CD4-positive, alpha-beta T cell treated with Interleukin-6 at 100 ng/mL for 8 hours (primary cell): ENCODE results near the gene BCAS3.

ENCODE experiments used
- DNase-seq: peaks from one replicate; pipeline ENCODE4 v3.0.0-alpha.2; 2020; ENCODE audit warnings: mixed read lengths, low spot score

The BCAS3 gene

DNA sequence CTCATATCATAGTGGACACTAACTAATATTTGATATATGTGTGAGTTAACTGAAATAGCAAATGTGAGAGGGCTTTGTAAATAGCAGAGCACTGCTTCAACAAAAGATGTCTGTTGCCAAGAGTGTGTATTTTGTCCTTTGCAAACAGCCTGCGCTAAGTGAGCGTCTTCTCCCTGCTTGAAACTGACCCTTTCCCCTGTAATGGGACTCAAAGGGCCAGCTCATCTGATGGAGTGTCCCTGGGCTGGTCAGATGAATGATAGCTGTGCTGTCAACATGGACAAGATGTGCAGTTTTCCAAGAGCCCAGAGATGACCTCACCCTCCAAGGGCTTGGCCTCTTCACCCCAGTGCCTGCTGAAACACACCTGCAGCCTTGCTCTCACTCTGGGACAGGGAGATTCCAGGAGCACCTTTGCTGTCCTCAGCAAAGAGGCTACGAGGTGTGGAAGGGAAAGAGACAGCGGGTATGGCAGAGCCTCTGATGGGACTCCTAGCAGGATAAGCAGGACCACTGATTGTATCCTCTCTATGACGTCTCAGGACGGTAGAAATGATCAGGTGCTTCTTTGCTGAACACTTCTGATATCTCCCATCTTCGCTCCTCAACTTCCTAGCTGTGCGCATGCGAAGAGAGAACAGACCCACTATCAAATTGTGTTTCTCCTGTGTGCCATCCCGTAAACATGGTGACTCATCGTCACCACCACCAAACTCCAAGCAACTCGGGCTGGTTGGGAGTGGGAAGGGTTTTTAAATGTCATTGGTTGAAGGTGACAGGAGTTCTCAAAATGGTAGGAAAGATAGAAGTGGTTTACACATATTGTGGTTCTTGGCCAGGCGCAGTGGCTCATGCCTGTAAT, 686.2 kb downstream of the BCAS3 start:
- no peak for DNase-seq

DNA sequence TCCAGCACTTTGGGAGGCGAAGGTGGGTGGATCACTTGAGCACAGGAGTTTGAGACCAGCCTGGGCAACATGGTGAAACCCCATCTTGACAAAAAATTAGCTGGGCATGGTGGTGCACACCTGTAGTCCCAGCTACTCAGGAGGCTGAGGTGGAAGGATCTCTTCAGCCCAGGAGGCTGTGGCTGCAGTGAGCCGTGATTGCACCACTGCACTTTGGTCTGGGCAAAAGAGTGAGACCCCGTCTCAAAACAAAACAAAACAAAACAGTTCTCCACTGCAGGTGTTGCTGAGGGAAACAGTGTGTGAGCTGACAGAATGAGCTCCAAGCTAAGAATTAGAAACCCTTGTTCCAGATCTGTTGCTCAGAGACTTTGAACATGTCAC, 686.8 kb downstream of the BCAS3 start:
- no peak for DNase-seq

DNA sequence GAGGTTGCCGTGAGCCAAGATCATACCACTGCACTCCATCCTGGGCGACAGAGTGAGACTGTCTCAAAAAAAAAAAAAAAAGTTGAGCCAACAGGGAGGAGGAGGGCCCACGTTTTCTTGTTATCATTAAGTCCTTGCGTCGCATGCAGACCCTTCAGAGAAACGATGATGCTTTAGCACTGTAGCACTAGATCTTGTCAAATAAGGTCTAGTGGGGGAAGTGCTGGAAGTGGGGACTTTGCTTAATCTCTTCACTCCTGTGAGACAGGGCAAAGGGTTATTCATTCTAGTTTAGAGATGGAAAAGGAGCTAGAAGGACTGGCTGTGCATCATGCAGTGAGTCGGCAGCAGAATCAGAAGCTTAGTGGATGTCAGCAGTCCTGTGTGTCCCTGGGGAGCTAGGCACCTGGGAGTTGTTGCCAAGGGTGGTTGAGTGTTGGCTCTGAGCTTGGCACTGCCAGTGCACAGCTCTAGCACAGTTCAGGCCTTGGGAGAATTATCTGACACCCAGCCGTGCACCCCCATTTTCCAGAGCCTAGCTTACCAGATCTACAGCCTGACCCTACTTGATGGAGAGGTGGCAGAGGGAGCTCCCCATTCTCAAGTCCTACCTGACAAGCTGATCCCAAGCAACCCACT, 688.5 kb downstream of the BCAS3 start:
- DNase-seq, result no peak

DNA sequence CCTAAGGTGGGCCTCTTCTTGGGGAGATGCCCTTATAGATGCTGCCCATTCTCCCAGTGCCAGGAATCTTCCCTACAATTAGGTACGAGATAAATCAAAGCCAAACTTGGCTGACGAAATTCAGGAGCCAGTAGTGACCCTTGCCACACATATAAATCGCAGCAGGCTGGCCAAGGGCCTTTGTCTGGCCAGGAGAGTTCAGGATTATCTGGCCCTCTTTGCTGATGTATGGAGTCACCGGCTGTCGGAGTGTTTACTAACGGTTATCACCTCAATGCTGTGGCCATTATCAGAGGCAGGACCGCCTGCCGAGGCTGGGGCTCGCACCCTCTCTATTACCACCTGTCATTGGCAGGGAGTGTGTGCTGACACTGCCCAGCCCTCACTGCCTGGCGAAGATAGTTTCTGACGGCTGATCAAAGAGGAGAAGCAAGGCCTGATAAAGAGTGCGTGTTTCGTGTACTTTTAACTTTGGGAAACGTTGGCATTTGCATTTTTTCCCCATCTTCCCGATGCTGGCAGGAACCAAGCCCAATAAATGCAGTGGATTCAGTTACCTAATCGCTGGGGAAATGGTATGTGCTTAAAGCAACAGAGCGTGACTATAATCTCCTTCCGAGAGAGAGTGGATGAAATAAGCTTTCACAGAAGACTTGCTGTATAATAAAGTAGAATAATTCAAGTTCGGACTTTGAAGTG, 689.2 kb downstream of the BCAS3 start:
- DNase-seq, result no peak

DNA sequence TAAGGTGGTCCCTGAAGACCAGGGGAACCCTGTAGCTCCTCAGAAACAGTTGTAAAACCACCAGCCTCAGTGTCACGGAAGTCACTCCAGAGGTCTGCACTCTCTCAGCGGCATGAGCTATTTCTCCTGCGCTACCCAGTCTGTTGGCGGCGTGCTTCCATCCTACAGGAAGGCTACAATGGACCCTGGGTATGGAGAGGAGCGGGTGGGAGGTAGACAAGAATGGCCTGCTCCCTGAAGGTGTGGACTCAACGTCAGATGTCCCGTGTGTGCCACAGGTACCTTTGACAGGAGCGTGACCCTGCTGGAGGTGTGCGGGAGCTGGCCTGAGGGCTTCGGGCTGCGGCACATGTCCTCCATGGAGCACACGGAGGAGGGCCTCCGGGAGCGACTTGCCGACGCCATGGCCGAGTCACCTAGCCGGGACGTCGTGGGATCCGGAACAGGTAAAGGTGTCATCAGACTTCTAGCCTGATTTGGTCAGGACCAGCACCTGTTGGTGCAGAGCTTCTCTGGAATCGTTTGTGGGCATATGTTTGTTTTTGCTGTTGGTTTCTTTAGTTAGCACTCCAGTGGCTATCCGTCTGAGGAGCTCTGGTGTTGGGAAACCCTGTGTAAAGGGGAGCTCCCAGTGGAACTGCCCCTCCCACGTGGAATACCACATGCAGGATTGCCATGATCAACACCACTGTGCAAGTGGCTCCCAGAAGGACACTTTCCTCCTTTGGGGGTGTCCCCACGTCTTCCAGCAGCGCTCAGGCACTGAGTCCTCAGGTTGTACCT, 690.6 kb downstream of the BCAS3 start:
- no peak for DNase-seq

DNA sequence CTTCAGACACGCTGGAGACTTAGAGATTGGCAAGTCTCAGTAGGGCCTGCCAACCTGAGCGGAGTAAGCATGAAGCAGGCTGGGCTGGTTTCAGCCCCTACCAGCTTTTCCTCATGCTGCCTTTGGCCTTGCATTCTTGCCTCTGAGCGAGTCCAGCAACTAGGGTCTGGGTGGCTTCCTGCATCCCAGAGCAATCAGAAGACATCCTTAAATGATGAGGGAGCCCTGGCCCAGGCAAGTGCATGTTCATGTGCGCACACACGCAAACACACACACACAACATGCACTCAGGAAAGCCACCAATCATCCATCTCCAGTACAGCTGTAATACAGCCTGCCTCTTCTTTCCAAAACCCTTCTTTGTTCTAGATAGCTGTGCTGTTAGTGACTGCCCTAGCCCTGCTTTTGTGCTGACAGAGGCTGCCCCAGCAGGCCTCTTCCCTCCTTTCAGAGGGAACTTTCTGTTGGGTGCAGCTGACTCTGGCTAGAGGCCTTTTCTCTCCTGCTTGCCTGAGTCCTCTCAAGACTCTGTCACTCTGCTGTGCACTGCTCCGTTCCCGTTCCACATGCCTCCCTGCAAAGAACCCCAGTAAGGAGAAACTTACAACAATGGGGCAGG, 691.3 kb downstream of the BCAS3 start:
- no peak for DNase-seq

DNA sequence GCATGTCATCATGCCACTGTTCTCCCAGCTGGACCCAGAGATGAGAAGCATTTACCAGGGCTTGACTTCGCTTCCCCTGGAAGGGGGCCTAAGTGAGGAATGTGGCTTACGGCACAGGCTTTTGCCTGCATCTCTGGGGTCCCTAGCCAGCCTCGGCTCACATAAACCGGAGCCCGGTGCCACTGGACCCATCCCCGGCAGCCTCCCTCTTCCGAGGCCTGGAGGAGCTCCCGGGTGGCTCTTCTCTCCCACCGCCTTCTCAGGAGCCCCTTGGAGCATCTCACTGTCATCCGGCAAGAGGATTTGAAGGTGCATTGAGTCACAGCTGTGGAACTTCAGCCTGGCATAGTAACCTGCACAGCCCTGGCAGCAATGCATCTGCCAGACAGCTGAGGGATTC, 692.1 kb downstream of the BCAS3 start:
- DNase-seq, result no peak

DNA sequence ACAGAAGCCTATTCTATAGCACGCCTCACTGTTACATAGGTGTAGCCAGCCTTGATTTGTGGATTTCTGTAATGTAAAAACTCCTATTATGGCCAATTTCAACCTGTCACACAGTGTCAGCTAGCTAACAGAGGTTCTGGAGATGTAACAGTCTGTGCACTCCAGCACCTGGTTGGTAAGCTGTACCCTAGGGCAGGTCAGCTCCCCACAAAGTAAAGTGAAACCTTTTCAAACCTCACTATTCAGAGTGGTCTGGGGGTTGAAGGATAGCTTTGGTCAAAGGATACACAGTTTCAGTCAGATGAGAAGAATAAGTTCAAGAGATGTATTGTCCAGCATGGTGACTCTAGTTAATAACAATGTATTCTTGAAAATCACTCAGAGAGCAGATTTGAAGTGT, 693.5 kb downstream of the BCAS3 start:
- no peak for DNase-seq

DNA sequence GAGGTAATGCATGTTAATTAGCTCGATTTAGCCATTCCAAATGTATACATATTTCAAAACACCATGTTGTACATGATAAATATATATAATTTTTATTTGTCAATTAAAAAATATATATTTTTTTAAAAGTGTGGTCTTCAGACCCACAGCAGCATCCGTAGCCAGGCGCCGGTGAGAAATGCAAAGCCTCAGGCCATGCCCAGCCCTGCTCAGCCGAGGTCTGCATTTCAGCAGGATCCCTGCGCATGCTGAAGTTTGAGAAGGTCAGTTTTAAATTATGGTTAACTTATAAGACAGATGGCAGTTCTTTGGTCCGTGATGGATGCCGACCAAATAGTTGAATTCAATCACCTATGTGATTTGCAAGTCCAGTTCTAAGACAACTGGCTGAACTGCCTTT, 694.0 kb downstream of the BCAS3 start:
- DNase-seq, result no peak

DNA sequence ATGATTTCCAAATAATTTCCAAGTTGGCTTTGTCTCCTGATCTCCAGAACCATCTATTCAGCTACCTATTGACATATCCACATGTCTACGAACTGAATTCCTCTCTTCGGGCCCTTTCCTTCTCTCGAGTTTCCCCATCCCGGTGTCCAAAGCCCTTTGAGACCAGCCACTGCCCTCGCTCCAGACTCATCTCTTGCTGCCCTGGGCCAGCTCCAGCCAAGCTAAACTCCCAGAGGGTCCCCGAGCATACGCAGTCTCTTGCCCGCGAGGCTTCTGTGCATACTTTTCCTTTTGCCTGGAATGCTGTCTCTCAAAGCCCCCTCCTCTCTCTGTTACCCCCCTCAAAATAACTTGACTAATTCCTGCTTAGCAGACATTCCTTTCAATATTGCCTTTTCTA, 694.8 kb downstream of the BCAS3 start:
- no peak for DNase-seq

DNA sequence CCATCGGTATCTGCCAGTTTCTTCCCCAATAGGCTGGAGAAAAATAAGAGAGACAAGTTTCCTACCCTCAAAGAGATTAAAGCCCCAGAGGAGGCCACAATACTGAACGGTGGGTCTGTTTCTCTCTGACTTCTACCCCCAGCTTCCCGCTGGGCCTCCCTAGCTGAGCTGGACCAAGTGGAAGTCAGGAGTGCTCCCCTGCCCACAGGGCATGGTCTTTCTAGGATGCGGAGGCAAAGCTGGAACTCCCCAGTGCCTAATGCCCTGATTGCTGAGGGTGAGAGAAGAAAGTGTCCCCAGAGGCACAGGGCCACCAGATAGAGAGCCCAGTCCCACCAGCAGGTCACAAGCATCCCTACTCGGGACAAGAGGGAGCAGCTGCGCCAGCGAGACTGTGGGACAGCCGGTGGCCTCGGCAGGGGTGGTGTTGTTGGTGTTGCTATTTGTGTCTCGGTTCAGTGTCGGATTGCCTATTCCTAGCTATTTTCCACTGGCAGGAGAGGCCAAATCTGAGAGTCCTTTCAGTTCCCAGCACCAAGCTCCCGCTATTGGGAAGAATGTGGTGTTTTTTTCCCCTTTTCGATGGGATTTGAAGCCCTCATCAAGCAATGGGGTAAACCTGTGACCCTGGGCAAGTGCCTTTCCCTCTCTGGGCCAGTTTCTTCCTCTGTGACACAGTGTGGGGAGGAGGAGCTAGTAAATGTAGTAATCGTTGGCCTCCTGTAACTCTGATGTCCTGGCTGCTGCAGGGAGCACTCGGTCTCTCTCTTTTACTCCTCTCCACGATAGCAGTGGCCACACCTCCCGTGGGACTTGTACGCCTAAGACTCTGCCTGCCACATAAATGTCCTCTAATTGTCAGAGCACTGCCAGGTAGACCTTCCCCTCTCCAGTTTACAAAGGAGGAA, 699.5 kb downstream of the BCAS3 start:
- no peak for DNase-seq

DNA sequence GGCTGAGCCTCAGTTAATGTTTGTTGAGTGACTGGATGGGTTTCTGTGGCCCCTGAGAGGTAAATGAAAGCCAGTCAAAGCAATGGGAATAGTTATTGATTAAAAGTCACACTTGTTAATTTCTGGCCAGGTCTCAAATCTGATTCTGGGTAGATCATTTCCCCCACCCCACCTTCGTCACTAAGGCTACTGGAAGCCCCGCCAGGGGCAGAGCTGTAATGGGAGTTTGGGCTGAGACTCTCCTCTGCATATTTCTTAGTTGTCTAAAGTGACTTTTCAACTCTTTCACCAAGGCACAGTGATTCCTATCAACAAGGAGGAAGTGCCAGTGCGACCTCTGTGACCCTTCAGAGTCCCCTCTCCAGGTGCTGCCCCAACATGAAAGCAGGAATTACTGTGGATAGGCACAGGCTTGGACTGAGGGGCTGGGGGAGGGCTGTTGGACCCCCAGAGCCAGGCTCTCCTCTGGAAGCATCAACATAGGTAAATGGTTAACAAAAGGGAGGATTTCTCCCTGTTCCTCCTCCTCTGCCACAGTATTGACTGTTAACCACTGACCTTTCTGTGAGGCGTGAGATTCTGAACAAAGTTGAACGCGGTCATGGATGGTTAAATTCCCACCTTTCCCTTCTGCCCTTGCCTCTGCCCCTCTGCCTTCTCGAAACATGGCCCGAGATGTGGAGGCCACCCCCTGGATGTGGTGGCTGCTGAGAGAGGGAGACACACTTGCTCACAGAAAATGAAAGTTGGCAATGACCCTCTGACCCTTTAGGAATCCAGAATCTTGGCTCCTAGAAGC, 701.2 kb downstream of the BCAS3 start:
- no peak for DNase-seq

DNA sequence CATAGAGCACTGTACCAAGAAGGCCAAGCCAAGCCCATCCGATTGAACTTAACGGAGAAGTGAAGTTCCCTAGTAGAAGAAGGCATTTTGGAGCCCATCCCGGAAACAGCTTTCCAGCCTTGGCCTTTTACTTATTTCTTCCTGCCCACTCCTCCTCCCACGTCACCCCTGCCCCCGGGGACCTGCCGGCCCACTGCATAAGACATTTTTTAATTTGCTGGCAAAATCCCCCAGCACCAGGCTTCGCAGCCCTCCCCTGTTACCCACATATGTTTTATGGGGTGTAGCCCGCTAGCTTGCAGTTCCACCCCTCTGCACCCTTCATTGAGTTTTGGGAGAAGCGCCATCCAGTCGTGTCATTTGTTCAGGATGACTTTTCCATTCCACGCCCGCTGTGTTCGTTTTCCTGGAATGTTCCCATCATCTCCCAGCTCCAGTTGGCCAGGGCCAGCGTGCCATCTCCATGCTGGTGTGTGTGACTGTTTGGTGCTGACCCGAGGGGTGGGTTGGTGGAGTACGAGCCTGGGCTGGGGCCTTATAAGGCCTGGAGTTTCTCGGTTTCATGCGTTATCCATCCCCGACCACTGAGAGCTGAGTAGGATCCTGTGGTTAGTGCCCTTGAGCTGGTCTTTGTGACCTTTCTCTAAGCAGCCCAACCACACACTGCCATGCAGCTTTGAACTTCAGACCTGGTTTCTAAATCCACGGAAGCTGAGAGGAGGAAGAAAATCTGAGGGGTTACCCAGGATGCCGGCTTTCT, 702.0 kb downstream of the BCAS3 start:
- no peak for DNase-seq

DNA sequence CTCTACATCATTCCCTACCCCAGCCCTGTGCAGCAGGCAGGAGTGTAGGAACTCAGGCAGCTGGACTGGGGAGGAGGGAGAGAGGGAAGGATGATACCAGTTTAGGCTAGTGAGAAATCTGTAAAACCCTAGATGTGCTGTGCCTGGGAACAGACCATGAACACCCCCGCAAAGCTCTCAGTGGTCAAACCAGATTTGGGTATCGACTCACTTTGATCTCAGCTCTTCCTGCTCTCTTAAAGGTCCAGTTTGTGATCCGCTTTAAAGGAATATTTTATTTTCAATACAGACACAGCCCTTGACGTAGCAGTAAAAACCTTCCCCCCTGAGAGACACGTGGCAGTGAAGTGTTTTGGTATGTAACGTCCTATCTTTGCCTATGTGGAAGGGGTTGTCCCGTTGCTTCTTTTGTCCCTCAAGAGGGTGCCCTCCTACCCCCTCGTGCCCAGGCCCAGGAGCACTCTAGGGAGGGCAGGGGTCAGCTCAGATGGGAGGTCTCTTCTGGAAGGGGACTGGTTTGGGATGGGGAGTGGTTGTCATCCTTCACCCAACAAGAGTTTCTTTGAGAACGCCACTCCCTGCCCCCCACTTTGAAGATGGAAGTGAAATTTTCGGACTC, 702.7 kb downstream of the BCAS3 start:
- DNase-seq, result no peak

DNA sequence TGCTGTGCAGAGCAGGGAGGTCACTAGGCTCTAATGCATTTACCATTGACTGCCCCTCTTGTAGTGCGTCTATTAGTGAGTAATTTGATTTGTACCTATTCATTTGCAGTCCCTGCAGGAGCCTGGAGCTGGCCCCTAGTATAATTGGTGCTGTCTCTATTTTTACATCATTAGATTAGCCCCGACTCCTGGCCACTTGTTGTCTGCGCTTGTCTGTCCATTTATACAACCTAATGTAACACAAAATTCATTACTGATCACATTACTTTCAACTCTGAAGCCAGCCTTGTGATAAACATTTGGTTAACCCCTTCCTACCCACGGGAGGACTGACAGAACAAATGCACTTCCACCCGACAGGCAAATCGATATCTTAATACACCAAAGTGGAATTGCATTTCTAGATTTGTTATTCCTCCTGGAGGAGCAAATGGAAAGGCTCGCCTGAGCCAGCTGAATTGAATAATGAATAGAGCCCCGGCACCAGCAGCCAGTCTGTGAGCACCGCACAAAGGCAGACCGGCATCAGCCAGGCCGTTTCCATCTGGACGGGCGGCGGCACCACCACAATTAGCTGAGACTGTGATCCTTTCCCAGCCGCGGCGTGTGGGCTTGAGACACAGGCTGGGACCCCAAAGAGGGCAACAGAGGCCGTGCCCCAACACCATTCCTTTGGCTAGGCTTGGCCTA, 703.3 kb downstream of the BCAS3 start:
- no peak for DNase-seq

DNA sequence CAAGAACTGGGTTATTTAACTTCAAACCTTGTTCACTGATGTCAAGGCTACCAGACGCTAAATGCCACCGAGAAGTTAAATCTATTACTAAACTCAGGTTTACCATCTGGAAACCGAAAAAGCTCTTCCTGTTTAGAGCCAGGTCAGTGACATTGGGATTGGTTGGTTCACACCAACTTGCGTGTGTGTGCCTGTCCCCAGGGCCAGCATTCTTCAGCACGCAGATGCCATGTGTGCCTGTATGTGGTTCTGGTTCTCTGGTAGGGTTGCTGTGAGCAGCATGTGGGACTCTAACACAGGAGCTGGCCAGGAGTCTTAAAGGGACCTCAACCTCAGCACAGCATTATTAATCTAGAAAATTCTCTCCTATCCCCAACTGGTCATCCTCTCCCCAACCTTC, 703.9 kb downstream of the BCAS3 start:
- DNase-seq, result no peak

DNA sequence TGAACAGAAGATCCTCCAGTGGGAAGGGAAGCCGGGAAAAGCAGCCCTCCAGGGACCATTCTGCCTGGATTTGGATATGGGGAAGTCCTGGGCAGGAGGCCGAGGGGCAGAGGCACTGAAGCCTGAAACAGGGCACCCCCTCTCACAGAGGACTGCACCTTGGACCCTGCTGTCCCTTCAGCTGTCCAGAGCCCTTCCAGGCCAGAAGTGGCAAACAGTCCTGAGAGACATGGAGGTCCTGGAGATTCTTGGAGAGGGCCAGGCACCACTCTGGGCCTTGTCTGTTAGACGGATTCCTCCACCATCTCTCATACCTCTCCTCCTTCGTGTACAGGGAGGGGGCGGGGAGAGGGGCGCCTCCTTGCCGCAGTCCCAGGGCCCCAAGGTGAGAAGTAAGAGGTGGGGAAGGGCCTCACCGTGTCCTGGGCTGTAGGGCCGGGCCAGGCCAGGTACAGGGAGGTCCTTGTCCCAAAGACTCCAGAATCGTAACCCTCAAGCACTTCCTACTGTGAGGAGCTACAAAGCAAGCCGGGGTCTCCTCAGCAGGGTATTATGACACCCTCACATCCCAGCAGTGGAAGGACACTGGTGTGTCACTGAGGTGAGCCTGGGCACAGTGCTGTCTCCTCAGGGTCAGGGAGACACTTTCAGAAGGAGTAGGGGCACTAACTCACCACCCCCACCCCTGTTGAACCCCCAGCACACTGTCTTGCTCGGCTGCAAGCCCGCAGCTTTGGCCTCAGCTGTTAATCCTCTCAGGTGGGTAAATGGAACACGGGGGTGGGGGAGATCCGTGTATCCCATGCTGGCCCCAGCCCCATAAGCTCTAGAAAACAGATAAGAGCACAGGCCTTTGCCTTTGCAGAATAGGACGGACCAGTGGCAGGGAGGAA, 705.4 kb downstream of the BCAS3 start:
- no peak for DNase-seq
